Panc1 (cell line): Measurements from ENCODE around the gene ADAMTS18. TPM values are rescaled to one million over a fixed set of nuclear protein-coding genes. Genes with fewer than 3 reads are reported as not detected.

Source experiments
- ATAC-seq: fragments of 200-7000 bp; cut with Tn5 transposase; 2 replicates; pipeline ENCODE4 v1.9.1; 2020; ENCODE audit warnings: mild to moderate bottlenecking, moderate library complexity
- BruUV-seq: library from RNA; stranded (reverse); fragments of 400-500 nt; replicated peaks from 2 replicates; lab custom pipeline; 2021; lab: Mats Ljungman, UMichigan
- CTCF ChIA-PET: fragments of 300-600 bp; sonication (Branson Sonifier 250); formaldehyde crosslinking; loops from one replicate; lab custom pipeline; 2022; ENCODE audit warnings: antibody characterized with exemption; lab: Charles Lee
- POLR2A ChIA-PET: fragments of 300-600 bp; sonication (Branson Sonifier 250); formaldehyde crosslinking; loops from one replicate; lab custom pipeline; 2022; ENCODE audit warnings: antibody characterized with exemption; lab: Charles Lee
- DNase-seq: peaks from one replicate; pipeline ENCODE4 v3.0.0-alpha.2; 2010; ENCODE audit warnings: low read depth, low spot score
- H3K27ac ChIP-seq: 2 replicates; pipeline ENCODE4 v1.5.1; 2011; ENCODE audit warnings: mild to moderate bottlenecking, low read length, inconsistent platforms
- H3K27me3 ChIP-seq: fragments of 200-500 bp; sonication (Bioruptor generic); 2 replicates; pipeline ENCODE4 v1.6.0; 2014; ENCODE audit warnings: low read length, inconsistent platforms; ENCODE audit not compliant: control insufficient read depth, insufficient read depth
- H3K36me3 ChIP-seq: fragments of 200-500 bp; sonication (Bioruptor generic); 2 replicates; pipeline ENCODE4 v1.5.1; 2014; ENCODE audit warnings: inconsistent platforms, mild to moderate bottlenecking, low read length, moderate library complexity; ENCODE audit not compliant: control insufficient read depth, insufficient read depth
- H3K4me1 ChIP-seq: 2 replicates; pipeline ENCODE4 v1.5.1; 2011; ENCODE audit warnings: inconsistent platforms, mild to moderate bottlenecking, low read length, moderate library complexity; ENCODE audit not compliant: control insufficient read depth, insufficient read depth
- H3K4me3 ChIP-seq, 2 experiments: 2 replicates each; pipeline ENCODE4 v1.5.1; 2011 to 2012; ENCODE audit warnings: low read depth in 2 of 2, low read length in 2 of 2, mild to moderate bottlenecking in 2 of 2, inconsistent platforms in 1 of 2, moderate library complexity in 1 of 2
- H3K9me3 ChIP-seq: fragments of 200-500 bp; sonication (Bioruptor generic); 2 replicates; pipeline ENCODE4 v1.5.1; 2014; ENCODE audit warnings: low read depth, mild to moderate bottlenecking, inconsistent platforms, low read length, moderate library complexity; ENCODE audit not compliant: control insufficient read depth, insufficient read depth
- POLR2AphosphoS5 ChIP-seq: IDR thresholded peaks from 2 replicates; pipeline ENCODE4 v1.6.1; 2012; ENCODE audit warnings: mild to moderate bottlenecking, low read depth, low read length, moderate library complexity
- SIN3A ChIP-seq: IDR thresholded peaks from 2 replicates; pipeline ENCODE4 v1.6.1; 2012; ENCODE audit warnings: low read depth, mild to moderate bottlenecking, low read length, moderate library complexity, borderline replicate concordance; ENCODE audit not compliant: insufficient read depth
- TCF7L2 ChIP-seq: IDR thresholded peaks from 2 replicates; pipeline ENCODE4 v1.6.1; 2011; ENCODE audit warnings: mild to moderate bottlenecking, low read depth, low read length, inconsistent platforms
- in situ Hi-C: cut with HindIII; loops from 2 replicates; pipeline ENCODE4 v1.10.0; 2016; ENCODE audit warnings: low sequenced_read_pairs, low pct_unique_long_range_greater_than_20kb
- intact Hi-C: fragments of 100-400 bp; cut with micrococcal nuclease; formaldehyde crosslinking; loops from one replicate; pipeline ENCODE4 v1.10.0; 2022; ENCODE audit not compliant: unreplicated experiment
- total RNA-seq: library from RNA; stranded (reverse); gene quantifications from one replicate; pipeline ENCODE4 v1.2.1, GENCODE V29; 2021; ENCODE audit not compliant: unreplicated experiment
- TF ChIP-seq, protein P1 (sequence below), 2 experiments: IDR thresholded peaks; 2 replicates each; pipeline ENCODE4 v1.6.1; 2011 to 2012; ENCODE audit warnings: low read depth in 2 of 2, control low read depth in 1 of 2, low read length in 1 of 2, mild to moderate bottlenecking in 1 of 2, moderate library complexity in 1 of 2; ENCODE audit not compliant: insufficient read depth in 1 of 2
- TF ChIP-seq, protein P2 (sequence below): fragments of 450-650 bp; IDR thresholded peaks from 2 replicates; pipeline ENCODE4 v1.5.1; 2017; ENCODE audit warnings: mild to moderate bottlenecking

ADAMTS18 gene
- total RNA-seq, 1 experiment from 2014 or later = not detected

DNA sequence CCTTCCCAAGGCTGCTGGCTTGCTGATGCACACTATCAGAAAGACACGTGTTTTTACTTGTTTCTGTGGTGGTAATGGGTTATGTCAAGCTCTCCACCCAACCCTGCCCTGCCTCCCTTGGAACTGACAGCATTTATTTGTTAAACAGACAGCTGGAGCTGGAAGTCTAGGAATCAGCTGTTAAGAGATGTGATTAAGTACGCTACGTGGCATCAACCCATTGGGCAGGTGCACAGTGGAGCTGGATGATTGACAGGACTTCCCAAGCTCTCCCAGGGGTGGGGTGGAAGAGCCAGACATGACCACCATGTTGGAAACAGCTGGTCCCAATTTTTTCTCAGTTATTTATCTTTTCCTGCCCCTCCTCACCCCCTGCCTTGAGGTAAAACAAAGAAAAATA lies 49.4 kb downstream of the ADAMTS18 start:
- Histone ChIP-seq H3K9me3 (no peaks in the 10 kb centered on the region), H3K4me1 (peaks cover 3% of the 10 kb centered on the region; the same call in 1 of the 2 replicates), H3K36me3 (no peaks in the 10 kb centered on the region), H3K4me3 (no peak overlapping the region), H3K27me3 (no peaks in the 10 kb centered on the region), H3K27ac (peak overlapping the region; percentile 7; the same call in 1 of the 2 replicates)
- ChIA-PET POLR2A (no interaction called here), CTCF (no interaction called here)
- no peak for TF ChIP-seq TCF7L2
- TF ChIP-seq SIN3A = no peak
- TF ChIP-seq, protein P1, sequence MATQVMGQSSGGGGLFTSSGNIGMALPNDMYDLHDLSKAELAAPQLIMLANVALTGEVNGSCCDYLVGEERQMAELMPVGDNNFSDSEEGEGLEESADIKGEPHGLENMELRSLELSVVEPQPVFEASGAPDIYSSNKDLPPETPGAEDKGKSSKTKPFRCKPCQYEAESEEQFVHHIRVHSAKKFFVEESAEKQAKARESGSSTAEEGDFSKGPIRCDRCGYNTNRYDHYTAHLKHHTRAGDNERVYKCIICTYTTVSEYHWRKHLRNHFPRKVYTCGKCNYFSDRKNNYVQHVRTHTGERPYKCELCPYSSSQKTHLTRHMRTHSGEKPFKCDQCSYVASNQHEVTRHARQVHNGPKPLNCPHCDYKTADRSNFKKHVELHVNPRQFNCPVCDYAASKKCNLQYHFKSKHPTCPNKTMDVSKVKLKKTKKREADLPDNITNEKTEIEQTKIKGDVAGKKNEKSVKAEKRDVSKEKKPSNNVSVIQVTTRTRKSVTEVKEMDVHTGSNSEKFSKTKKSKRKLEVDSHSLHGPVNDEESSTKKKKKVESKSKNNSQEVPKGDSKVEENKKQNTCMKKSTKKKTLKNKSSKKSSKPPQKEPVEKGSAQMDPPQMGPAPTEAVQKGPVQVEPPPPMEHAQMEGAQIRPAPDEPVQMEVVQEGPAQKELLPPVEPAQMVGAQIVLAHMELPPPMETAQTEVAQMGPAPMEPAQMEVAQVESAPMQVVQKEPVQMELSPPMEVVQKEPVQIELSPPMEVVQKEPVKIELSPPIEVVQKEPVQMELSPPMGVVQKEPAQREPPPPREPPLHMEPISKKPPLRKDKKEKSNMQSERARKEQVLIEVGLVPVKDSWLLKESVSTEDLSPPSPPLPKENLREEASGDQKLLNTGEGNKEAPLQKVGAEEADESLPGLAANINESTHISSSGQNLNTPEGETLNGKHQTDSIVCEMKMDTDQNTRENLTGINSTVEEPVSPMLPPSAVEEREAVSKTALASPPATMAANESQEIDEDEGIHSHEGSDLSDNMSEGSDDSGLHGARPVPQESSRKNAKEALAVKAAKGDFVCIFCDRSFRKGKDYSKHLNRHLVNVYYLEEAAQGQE (IDR thresholded peaks at IDR 0.05; ENCODE audit: insufficient read depth in 1 of 2, low read depth in 2 of 2, low read length in 1 of 2) = no peak
- TF ChIP-seq, protein P2, sequence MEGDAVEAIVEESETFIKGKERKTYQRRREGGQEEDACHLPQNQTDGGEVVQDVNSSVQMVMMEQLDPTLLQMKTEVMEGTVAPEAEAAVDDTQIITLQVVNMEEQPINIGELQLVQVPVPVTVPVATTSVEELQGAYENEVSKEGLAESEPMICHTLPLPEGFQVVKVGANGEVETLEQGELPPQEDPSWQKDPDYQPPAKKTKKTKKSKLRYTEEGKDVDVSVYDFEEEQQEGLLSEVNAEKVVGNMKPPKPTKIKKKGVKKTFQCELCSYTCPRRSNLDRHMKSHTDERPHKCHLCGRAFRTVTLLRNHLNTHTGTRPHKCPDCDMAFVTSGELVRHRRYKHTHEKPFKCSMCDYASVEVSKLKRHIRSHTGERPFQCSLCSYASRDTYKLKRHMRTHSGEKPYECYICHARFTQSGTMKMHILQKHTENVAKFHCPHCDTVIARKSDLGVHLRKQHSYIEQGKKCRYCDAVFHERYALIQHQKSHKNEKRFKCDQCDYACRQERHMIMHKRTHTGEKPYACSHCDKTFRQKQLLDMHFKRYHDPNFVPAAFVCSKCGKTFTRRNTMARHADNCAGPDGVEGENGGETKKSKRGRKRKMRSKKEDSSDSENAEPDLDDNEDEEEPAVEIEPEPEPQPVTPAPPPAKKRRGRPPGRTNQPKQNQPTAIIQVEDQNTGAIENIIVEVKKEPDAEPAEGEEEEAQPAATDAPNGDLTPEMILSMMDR = no peak
- no peak for TF ChIP-seq POLR2AphosphoS5
- ATAC-seq = no peak
- in situ Hi-C loops = no loop called here
- DNase-seq = no peak
- no TSS peak for BruUV-seq
- intact Hi-C loops = no loop called here

DNA sequence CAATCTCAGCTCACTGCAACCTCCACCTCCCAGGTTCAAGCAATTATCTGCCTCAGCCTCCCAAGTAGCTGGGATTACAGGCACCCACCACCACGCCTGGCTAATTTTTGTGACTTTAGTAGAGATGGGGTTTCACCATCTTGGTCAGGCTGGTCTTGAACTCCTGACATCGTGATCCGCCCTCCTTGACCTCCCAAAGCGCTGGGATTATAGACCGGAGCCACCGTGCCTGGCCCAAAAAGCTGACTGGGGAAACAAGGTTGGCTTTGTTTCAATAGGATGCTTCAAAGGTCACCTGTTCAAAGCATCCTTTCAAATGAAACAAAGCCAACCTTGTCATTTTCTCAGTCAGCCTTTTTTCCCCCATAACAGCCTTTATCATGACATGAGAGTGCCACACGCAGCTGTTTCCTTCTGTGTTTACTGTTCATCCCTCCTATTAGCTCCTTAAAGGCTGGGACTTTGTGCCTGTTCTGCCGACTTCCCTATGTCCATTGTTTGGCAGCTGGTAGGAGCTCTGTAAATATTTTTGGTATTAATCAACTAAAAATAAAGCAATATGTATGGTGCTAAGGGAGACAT lies 51.1 kb downstream of the ADAMTS18 start:
- ATAC-seq = no peak

More for the DNA sequence above, 51.1 kb downstream of the ADAMTS18 start:
- POLR2A ChIA-PET = no interaction called here
- intact Hi-C loops = no loop called here
- CTCF ChIA-PET = no interaction called here
- BruUV-seq = no TSS peak
- no peak for DNase-seq
- in situ Hi-C loops = no loop called here
- Histone ChIP-seq H3K9me3 (no peaks in the 10 kb centered on the region), H3K4me1 (peaks cover 6% of the 10 kb centered on the region; the same call in 1 of the 2 replicates), H3K27me3 (no peaks in the 10 kb centered on the region), H3K36me3 (no peaks in the 10 kb centered on the region), H3K27ac (peak overlapping the region; percentile 54; the same call in 1 of the 2 replicates), H3K4me3 (no peak overlapping the region)
- TF ChIP-seq SIN3A (no peak), TCF7L2 (no peak), POLR2AphosphoS5 (no peak)
- TF ChIP-seq, protein P2 = no peak
- TF ChIP-seq, protein P1 (IDR thresholded peaks at IDR 0.05; ENCODE audit: insufficient read depth in 1 of 2, low read depth in 2 of 2, low read length in 1 of 2) = no peak
